Activated gamma-delta T cell treated with Interleukin-2 at 50 U/mL for 16 hours (primary cell): Measurements from ENCODE around the gene CEP70.
A peak's percentile ranks its signal among the peaks of the same experiment; 100 is the strongest.
"Not testable (repeated sequence)": the region's sequence is repeated elsewhere in the genome, so short reads cannot be mapped to it uniquely, and the experiment has no call there.

ENCODE experiments used
- DNase-seq: peaks from one replicate; pipeline ENCODE4 v3.0.0-alpha.2; 2020

Gene CEP70, protein sequence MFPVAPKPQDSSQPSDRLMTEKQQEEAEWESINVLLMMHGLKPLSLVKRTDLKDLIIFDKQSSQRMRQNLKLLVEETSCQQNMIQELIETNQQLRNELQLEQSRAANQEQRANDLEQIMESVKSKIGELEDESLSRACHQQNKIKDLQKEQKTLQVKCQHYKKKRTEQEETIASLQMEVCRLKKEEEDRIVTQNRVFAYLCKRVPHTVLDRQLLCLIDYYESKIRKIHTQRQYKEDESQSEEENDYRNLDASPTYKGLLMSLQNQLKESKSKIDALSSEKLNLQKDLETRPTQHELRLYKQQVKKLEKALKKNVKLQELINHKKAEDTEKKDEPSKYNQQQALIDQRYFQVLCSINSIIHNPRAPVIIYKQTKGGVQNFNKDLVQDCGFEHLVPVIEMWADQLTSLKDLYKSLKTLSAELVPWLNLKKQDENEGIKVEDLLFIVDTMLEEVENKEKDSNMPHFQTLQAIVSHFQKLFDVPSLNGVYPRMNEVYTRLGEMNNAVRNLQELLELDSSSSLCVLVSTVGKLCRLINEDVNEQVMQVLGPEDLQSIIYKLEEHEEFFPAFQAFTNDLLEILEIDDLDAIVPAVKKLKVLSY

DNA sequence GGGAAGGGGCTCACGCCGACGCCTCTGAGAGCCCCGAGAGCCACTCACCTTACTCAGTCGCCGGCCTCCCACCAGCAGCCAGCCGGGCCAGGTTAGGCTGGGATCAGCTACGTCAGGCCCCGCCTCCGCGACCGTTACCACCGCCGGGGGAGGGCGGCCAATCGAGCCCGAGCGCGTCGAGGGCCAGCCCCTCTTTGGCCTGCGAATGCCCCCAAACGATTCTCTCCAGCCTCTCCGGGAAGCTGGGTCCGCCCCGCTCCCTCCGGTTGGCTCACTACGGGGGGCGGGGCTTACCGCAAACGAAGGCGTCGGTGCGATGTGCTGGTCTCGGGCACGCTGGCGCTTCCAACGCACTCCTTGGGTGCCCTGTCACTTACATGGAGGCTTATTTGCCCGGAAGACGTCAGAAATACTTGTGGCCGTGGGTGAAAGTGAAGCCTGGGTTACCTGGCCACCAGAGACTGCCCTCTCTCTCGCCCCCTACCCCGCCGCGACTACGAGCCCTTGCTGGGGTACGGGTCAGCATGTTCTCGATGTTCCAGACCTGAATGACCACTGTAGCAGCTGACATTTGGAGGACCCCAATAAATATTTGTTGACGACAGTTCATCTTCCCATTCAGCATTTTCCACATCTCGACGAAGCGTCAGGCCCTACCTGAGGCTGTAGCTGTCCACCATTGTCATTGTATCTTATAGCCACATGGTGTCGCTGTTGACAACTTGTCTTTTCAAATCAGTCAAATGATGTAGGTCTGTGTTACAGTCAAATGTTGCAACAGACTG lies at the start of gene CEP70:
Gene CEP70, minus strand, starts transcription at position 111 of the 785 bp plus-strand sequence. CDS start 21,333 bp downstream, outside the sequence.
- peak; percentile 87 for DNase-seq

DNA sequence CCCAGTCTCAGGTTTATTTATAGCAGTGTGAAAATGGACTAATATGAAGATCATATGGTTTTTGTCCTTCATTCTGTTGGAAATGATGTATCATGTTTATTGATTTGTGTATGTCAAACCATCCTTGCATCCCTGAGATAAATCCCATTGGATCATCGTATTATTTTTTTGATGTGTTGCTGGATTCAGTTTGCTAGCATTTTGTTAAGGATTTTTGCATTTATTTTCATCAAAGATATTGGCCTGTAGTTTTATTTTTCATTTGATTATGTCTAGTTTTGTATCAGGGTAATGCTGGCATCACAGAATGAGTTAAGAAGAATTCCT lies 48.8 kb upstream of the CEP70 start:
- DNase-seq = no peak

DNA sequence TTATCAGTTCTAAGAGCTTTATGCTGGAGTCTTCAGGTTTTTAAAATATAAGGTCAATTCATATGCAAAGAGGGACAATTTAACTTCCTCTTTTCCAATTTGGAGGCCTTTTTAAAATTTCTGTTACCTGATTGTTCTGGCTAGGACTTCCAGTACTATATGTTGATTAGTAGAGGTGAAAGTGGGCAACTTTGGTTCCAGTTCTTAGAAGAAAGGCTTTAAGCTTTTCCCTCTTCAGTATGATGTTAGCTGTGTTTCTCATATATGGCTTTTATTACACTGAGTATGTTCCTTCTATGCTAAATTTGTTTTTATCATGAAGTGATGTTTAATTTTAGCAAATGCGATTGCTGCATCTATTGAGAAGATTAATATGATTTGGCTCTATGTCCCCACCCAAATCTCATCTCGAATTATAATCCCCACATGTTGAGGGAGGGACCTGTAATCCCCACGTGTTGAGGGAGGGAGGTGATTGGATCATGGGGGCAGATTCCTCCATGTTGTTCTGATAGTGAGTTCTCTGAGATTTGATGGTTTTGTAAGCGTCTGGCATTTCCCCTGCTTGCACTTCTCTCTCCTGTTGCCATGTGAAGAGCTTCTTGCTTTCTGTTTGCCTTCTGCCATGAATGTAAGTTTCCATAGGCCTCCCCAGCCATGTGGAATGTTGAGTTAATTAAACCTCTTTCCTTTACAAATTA lies 48.3 kb upstream of the CEP70 start:
- no peak for DNase-seq

DNA sequence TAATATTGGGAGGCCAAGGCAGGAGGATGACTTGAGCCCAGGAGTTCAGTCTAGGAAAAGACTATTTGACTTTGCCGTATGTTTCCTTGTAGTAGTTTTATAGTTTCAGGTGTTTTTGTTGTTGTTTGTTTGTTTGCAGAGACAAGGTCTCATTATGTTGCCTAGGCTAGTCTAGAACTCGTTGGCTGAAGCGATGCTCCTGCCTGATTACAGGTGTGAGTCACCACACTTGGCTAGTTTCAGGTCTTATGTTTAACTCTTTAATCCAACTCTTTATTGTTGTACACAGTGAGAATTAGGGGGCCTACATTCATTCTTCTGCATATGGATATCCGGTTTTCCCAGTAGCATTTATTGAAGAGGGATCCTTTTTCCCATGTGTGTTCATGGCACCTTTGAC lies 46.5 kb upstream of the CEP70 start:
- DNase-seq = no peak

DNA sequence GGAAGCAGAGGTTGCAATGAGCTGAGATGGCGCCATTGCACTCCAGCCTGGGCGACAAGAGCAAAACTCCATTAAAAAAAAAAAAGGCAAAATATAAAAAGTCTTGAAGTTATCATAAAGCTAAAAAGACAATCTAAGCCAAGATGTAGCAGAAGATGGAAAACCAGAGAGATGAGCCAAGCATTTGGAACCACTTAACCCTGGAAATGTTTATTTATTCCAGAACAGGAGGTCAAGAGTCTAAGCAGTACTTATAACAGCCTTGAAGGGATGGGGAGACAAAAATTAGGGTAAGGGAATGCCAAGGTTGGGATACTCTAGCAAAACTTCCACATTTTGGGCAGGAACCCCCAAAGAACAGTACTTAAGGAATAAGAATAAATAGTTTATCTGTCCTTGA lies 44.6 kb upstream of the CEP70 start:
- DNase-seq = no peak

DNA sequence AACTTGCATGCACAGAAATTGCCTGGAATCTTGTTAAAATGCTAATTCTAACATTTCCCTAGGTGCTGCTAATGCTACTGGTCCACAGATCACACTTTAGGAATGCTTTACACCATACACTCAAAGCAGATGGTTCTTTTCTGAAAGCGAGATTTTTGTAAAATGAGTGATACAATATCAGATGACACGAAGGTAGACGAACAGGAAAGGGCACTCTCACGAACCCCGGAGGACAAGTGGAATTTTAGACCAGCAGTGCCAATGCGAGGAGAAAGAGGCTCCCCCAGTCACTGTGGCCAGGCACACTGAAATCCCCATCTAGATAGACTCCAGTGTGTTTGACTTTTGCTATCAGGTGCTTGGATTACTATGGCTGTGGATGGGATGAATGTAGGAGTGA lies 35.5 kb upstream of the CEP70 start:
- DNase-seq = no peak

DNA sequence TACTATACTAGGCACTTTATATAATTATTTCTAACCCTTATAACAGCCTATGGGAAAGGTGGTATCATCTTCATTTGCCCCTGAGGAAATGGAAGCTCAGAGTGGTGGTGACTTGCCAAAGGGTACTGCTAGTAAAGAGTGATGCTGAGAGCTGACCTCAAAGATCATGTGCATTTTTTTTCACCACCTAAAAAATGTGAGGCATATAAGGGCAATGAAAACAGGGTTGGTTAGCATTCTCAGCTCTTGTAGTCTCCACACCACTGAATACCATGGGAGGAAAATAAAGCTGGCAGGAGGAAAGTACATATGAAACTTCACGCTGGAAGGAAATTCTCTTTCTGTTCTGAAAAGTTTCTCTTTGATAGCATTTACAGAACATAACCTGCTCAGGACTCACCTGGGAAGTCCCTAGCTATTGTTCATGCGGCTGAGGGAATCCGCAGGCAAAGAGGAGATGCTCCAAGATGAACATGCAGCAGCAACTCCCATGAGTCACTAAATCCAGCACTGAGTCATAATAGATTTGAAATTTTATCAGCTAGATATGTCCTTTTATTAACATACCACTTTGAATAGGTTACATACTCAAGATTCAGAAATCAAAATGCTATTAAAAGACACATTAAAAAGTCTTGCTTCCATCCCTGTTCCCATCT lies 31.8 kb upstream of the CEP70 start:
- DNase-seq = no peak

DNA sequence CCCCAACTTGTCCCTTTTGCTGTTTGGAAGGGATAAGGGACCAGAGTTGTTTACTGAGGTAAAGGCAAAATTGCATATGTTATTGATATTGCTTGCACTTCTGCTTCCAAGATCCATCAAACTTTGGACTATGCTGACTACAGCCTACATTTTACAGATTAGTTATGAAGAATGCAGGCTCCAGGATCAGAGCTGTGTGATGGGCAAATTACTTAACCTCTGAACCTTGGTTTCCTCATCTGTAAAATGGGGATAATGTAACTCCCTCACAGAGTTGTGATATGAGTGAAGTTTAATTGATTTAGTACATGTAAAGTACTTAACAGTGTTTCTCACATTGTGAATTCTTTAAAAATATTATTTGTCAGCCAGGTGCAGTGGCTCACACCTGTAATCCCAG lies 30.5 kb upstream of the CEP70 start:
- no peak for DNase-seq

DNA sequence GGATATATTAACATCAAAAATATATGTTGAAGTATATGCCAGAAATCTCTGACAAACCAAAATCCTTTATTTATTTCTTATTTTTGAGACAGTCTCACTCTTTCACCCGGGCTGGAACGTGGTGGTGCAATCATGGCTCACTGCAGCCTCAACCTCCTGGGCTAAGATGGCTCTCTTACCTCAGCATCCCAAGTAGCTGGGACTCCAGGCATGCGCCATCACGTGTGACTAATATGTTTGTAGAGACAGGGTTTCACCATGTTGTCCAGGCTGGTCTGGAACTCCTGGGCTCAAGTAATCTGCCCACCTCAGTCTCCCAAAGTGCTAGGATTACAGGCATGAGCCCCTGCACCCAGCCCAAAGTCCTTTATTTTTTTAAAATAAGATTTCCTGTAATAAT lies 26.4 kb upstream of the CEP70 start:
- DNase-seq = no peak

DNA sequence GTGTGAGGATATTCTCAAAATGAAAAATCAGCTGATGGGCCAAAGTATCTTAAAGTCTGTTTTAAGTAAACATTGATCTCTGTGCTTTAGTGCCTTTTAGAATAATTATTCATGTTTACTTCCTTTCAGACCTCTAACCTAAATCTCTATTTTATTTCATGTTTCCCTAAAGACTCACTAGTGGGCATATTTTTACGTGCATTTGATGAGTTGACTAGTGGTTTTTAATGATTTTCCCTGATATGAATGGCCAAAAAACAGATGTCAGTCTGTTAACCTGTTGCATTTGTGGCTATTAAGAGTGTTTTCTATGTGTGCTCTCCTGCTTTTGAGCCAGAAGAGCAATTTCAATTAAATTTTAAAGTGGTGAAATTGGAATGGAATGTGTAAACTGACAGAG lies 21.4 kb upstream of the CEP70 start:
- no peak for DNase-seq

DNA sequence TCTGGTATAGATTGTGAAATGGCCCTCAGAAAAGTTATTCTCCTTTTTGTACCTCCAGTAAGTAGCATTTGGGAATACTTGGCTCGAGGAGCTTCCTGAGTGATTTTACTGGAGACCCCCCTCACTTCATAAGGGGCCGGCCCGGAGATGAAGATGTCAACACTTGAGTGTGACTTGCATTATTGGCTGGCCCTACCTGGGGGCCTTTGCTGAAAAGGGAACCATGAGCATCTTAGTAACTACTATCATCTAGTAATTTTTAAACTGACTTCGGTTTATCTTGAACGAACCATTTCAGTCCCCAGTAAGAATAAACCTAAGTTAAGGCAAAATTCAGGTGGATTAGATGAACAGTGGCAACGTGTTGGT lies 15.8 kb upstream of the CEP70 start:
- DNase-seq = no peak

DNA sequence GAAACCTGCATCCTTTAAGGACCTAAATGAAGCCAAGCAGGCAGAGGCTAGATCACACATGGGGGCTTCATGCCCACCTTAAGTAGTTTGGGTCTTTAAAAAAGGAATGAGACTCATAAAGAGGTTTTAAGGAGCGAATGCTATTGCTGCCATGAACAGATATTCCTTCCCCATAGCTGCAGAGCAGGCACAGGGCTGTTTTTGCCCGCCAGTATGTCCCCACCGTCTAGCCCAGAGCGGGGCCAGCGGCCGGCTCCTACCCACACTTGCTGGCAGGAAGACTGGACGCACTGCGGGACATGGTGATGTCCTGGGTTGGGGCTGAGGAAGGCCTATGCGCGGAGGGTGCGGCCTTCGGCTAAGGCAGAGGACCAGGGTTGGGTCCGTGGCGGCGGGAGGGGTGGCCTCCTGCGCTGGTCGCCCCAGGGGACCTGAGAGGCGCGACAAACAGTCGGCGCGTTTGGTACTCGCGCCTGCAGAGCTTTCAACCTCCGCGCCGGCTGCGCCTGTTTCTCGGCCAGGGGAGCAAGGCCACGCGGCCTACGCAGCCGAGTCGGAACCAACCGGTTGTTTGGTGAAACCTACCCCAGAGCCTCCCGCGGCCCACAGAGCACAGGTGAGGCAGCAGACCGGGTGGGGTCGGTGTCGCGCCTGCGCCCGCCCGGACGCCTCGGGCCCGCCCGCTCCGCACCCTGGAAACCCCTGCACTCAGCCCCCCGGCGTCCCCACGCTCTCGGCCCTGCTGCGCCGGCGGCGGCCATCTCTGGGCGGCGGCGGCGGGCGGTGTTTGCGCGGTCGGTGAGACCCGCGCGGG lies 14.5 kb upstream of the CEP70 start, which contains the start of gene FAIM:
Gene FAIM, plus strand, starts transcription at position 450 of the 814 bp plus-strand sequence. CDS start 10,956 bp downstream, outside the sequence.
- DNase-seq = peak; percentile 65

DNA sequence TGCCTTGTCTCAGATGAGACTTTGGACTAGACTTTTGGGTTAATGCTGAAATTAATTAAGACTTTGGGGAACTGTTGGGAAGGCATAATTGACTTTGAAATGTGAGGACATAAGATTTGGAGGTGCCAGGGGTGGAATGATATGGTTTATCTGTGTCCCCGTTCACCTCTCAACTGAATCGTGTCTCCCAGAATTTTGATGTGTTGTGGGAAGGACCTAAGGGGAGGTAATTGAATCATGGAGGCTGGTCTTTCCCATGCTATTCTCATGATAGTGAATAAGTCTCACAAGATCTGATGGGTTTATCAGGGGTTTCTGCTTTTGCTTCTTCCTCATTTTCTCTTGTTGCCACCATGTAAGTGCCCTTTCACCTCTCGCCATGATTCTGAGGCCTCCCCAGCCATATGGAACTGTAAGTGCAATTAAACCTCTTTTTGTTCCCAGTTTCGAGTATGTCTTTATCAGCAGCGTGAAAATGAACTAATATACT lies 10.1 kb upstream of the CEP70 start:
- not testable (repeated sequence) for DNase-seq

DNA sequence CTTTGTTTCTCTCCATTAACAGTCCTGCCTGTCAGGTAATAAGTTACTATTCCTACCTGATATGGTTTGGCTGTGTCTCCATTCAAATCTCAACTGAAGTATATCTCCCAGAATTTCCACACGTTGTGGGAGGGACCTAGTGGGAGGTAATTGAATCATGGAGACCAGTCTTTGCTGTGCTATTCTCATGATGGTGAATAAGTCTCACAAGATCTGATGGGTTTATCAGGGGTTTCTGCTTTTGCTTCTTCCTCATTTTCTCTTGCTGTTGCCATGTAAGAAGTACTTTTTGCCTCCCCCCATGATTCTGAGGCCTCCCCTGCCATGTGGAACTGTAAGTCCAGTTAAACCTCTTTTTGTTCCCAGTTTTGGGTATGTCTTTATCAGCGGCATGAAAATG lies 7.6 kb upstream of the CEP70 start:
- not testable (repeated sequence) for DNase-seq

DNA sequence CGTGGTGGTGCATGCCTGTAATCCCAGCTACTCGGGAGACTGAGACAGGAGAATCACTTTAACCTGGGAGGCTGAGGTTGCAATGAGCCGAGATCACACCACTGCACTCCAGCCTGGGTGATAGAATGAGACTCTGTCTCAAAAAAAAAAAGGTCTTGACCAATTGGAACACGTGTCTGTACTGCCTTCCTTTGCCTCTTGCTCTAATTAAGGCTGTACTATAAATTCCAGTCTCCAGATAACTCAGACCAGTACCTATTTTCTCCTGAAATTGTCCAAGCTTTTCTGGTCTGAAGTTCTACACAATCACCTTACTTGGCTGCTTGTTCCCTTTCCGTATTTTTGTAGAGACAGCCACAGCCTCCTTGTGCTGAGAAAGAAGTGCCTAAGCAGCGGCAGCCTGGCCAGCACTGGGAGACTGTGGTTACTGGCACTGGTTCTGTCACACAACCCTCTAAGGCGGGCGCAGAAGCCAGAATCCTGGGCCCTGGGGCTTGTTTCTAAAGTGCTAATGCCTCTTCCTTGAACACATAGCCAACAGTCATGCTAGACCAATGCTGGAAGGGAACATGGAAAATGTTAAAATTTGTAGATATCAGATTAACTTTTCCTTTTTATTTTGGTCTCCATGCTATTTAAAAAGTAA lies 6.2 kb upstream of the CEP70 start:
- DNase-seq = no peak

DNA sequence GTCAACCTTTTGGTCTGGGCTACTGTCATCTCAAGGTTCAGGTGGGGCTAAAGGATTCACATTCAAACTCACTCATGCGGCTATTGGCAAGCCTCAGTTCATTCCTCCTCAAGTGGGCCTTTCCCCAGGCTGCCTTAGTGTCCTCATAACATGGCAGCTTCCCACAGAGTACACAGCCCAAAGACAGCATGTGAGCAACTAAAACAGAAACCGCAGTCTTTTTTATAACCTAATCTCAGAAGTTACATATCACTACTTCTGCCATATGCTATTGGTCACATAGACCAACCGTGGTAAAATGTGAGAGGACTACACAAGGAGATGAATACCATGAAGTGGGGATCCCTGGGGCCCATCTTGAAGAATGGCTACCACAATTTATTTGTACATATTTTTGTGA lies 4.5 kb upstream of the CEP70 start:
- no peak for DNase-seq

DNA sequence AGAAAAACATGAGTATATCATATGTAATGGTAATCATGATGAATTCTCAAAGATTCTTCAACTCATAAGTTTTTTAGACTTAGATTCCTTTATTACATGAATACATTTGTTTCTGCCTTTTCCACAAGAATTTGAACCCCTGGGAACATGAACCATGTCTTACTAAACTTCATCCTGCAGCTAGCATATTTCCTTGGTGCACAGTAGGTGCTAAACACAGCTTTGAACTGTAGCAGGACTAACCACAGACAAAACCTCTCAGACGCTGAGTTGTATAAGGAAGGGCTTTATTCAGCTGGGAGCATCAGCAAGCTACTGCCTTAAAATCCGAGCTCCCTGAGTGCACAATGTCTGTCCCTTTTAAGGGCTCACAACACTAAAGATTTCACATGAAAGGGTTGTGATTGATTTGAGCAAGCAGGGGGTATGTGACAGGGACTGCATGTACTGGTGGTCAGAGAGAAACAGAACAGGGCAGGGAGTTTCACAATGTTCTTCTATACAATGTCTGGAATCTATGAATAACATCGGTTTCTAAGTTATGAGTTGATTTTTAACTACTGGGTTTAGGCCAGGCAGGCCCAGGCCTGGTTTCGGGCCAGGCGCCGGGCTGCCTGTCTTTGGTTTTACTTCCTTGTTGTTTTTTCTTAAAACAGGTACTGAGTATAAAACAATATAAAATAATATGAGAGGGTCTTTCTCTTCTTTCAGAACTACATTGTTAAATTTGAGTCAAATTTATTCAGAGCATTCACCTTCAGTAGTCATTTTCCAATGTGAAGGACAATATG lies 3.3 kb upstream of the CEP70 start:
- DNase-seq = not testable (repeated sequence)

DNA sequence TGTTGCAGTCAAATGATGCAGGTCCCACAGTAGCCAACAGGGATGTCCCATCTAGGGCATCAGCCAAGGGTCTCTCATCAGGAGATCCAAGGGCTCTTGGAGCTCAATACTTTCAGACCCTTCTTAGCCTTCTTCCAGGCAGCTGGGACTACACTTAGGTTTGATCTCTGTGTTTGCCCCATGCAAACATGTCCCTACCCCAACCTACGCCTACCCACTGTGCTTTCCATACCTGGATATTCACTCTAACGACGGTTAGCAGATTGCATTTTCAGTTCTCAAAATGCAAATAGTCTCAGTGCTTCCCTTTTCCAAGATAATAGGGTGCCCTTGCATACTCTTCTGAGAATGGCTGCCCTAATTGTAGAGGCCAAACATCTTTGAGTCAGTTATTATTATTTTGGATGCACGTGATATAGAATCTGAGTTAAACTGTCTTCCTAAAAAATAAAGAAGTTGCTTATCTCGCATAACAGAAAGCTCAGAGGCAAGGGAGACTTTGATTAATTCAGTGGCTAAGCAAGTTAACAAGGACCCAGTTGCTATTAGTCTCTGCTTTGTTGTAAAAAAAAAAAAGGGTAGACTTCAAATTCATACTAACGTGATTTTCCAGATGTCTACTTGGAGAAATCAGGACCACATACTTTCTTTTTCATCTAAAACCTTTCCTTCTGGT lies 1.0 kb upstream of the CEP70 start:
- no peak for DNase-seq

DNA sequence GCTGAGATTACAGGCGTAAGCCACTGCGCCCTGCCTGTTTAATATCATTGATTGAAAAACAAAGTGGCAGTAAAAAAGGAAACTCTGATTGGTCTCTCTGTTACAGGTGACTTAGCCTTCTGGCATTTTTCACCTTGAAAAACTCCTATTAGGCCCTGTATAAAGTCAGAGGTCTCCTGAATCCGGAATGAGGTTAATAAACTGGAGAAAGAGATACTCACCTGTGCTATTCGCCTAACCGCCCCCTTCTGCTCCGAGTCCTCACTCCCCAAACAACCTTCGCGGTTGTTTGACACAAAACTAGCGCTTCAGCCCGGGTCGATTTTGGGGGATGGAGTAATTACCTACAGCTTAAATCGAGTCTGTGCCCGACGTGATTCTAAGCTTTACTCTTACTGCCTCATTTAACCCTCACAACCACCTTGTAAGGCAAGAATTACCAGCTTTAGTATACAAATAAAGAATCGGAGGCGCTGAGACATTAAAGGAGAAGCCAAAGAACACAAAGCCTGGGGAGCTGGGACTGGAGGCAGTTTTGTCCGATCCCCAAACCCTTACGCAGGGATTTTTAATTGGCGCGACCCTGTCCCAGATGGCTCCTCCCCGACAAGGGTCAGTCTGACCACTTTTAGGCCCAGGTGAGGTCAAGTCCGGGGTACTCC lies 441 bp downstream of the CEP70 start:
- peak; percentile 6 for DNase-seq
